ENCODE measurements around the gene SHC1.

The SHC1 gene

GRCh38 chr1:154934358-154934948 is 36.1 kb downstream of the SHC1 start:
- DNase-seq = no peak

- no peak for DNase-seq
Observed at GRCh38 chr1:154931940-154932487, 38.5 kb downstream of the SHC1 start.

- DNase-seq = no peak
Observed at GRCh38 chr1:154926201-154926600, 44.3 kb downstream of the SHC1 start.

GRCh38 chr1:154925335-154926170 is 45.0 kb downstream of the SHC1 start:
- DNase-seq = no peak

GRCh38 chr1:154923695-154924094 is 46.9 kb downstream of the SHC1 start:
- no peak for DNase-seq

DNA sequence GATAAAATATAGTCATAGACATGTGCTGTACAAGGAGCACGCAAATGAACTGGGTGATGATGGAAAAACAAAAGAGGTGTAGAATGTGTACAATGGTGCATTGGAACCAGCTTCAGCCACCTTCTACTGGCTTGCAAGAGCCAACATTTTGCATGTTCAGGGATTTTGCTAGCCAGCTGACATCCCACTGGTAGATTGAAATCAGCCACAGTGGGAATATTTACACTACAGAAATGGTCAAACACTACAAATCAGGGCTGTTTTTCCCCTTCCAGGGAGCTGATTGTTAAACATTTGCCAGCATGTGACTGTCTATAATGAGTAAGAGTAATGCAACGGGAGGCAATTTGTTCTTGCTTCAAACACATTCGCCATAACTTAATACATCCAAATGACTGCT is 57.3 kb downstream of the SHC1 start:
- no peak for DNase-seq

GRCh38 chr1:154912755-154913154 is 57.8 kb downstream of the SHC1 start:
- no peak for DNase-seq

Measured in NCI-H2171 (cell line).